ENCODE measurements around the gene MTCH2.

Gene MTCH2

GRCh38 chr11:47651818-47652469 is 9.6 kb upstream of the MTCH2 start:
- no peaks in the 10 kb centered on the region for H3F3A ChIP-seq (ENCODE audit: insufficient read depth)
- no peaks in the 10 kb centered on the region for H4K20me1 ChIP-seq (ENCODE audit: low read depth, low read length)
- H3K4me3 ChIP-seq (ENCODE audit: insufficient read depth, low read length, poor library complexity, severe bottlenecking), result no peak overlapping the region
- peaks cover 9% of the 10 kb centered on the region; the same call in 1 of the 2 replicates for H3K9me3 ChIP-seq (ENCODE audit: insufficient read depth, low read length)
- no peak overlapping the region for H3K4me2 ChIP-seq (ENCODE audit: low read depth, low read length, poor library complexity, severe bottlenecking)
- no peaks in the 10 kb centered on the region for H3K9me2 ChIP-seq (replicated peaks; ENCODE audit: insufficient read depth, low read length)
- H3K27ac ChIP-seq (ENCODE audit: low read depth, low read length), result no peak overlapping the region
- H3K36me3 ChIP-seq (ENCODE audit: low read length), result no peaks in the 10 kb centered on the region
- TF ChIP-seq EZH2phosphoT487 (conservative IDR thresholded peaks at IDR 0.05; ENCODE audit: low read length) (no peak), CTCF (IDR thresholded peaks at IDR 0.05; ENCODE audit: insufficient read depth, low read length, poor library complexity, severe bottlenecking) (no peak)
- H3K27me3 ChIP-seq (ENCODE audit: low read length), result no peaks in the 10 kb centered on the region
- H2AFZ ChIP-seq (ENCODE audit: low read depth, low read length, severe bottlenecking), result no peak overlapping the region
- no peak overlapping the region for H3K9ac ChIP-seq (ENCODE audit: low read length)
- H3K79me2 ChIP-seq (ENCODE audit: insufficient read depth, low read length), result no peaks in the 10 kb centered on the region

GRCh38 chr11:47649276-47649675 is 6.9 kb upstream of the MTCH2 start:
- Histone ChIP-seq H3K4me2 (ENCODE audit: low read depth, low read length, poor library complexity, severe bottlenecking) (no peak overlapping the region), H3K27me3 (ENCODE audit: low read length) (no peaks in the 10 kb centered on the region), H4K20me1 (ENCODE audit: low read depth, low read length) (no peaks in the 10 kb centered on the region), H3K9me3 (ENCODE audit: insufficient read depth, low read length) (peaks cover 9% of the 10 kb centered on the region; the same call in 1 of the 2 replicates), H3K27ac (ENCODE audit: low read depth, low read length) (no peak overlapping the region), H3K4me3 (ENCODE audit: insufficient read depth, low read length, poor library complexity, severe bottlenecking) (no peak overlapping the region), H2AFZ (ENCODE audit: low read depth, low read length, severe bottlenecking) (no peak overlapping the region), H3K79me2 (ENCODE audit: insufficient read depth, low read length) (no peaks in the 10 kb centered on the region), H3K36me3 (ENCODE audit: low read length) (no peaks in the 10 kb centered on the region), H3K9me2 (replicated peaks; ENCODE audit: insufficient read depth, low read length) (no peaks in the 10 kb centered on the region), H3F3A (ENCODE audit: insufficient read depth) (no peaks in the 10 kb centered on the region), H3K9ac (ENCODE audit: low read length) (no peak overlapping the region)
- no peak for TF ChIP-seq CTCF (IDR thresholded peaks at IDR 0.05; ENCODE audit: insufficient read depth, low read length, poor library complexity, severe bottlenecking)

- Histone ChIP-seq H3K27ac (ENCODE audit: low read depth, low read length) (no peak overlapping the region), H3F3A (ENCODE audit: insufficient read depth) (no peaks in the 10 kb centered on the region), H4K20me1 (ENCODE audit: low read depth, low read length) (no peaks in the 10 kb centered on the region), H3K9me2 (replicated peaks; ENCODE audit: insufficient read depth, low read length) (no peaks in the 10 kb centered on the region), H3K9me3 (ENCODE audit: insufficient read depth, low read length) (no peaks in the 10 kb centered on the region), H3K4me2 (ENCODE audit: low read depth, low read length, poor library complexity, severe bottlenecking) (no peak overlapping the region), H3K4me3 (ENCODE audit: insufficient read depth, low read length, poor library complexity, severe bottlenecking) (no peak overlapping the region), H3K36me3 (ENCODE audit: low read length) (no peaks in the 10 kb centered on the region), H2AFZ (ENCODE audit: low read depth, low read length, severe bottlenecking) (no peak overlapping the region), H3K9ac (ENCODE audit: low read length) (no peak overlapping the region), H3K27me3 (ENCODE audit: low read length) (no peaks in the 10 kb centered on the region), H3K79me2 (ENCODE audit: insufficient read depth, low read length) (peaks cover 12% of the 10 kb centered on the region)
- TF ChIP-seq EZH2phosphoT487 (conservative IDR thresholded peaks at IDR 0.05; ENCODE audit: low read length), result no peak
- no peak for TF ChIP-seq CTCF (IDR thresholded peaks at IDR 0.05; ENCODE audit: insufficient read depth, low read length, poor library complexity, severe bottlenecking)
Observed at GRCh38 chr11:47646019-47646418, 3.7 kb upstream of the MTCH2 start.

All from SU-DHL-6 (cell line).